HAP-1 (cell line): ENCODE data around the gene VWA8.
"Not testable (repeated sequence)": the region's sequence is repeated elsewhere in the genome, so short reads cannot be mapped to it uniquely, and the experiment has no call there.

ENCODE experiments used
- DNase-seq, 2 experiments: peaks; one replicate each; pipeline ENCODE4 v3.0.0-alpha.2; 2016 to 2020; ENCODE audit warnings: low spot score in 2 of 2
- H3K27me3 ChIP-seq: fragments of 250-450 bp; sonication (Bioruptor Pico); 2 replicates; pipeline ENCODE4 v1.5.1; 2020; ENCODE audit warnings: low read depth, mild to moderate bottlenecking, moderate library complexity
- H3K36me3 ChIP-seq: fragments of 250-450 bp; sonication (Bioruptor Pico); replicated peaks from 2 replicates; pipeline ENCODE4 v1.5.1; 2020; ENCODE audit warnings: mild to moderate bottlenecking
- H3K4me1 ChIP-seq: fragments of 250-450 bp; sonication (Bioruptor Pico); 2 replicates; pipeline ENCODE4 v1.5.1; 2020; ENCODE audit warnings: mild to moderate bottlenecking
- H3K4me3 ChIP-seq: fragments of 250-450 bp; sonication (Bioruptor Pico); 2 replicates; pipeline ENCODE4 v1.5.1; 2020; ENCODE audit warnings: mild to moderate bottlenecking, moderate library complexity
- H3K9me3 ChIP-seq: fragments of 250-450 bp; sonication (Bioruptor Pico); 2 replicates; pipeline ENCODE4 v1.5.1; 2020; ENCODE audit warnings: mild to moderate bottlenecking, moderate library complexity
- in situ Hi-C: fragments of 300-500 bp; cut with MboI; formaldehyde crosslinking; loops from 3 replicates; pipeline ENCODE4 v1.14.3; 2020; ENCODE audit warnings: low sequenced_read_pairs, inconsistent platforms, mixed read lengths

The VWA8 gene

GRCh38 chr13:41955605-41956004, 5.3 kb downstream of the VWA8 start:
- Histone ChIP-seq H3K9me3 (no peaks in the 10 kb centered on the region), H3K36me3 (no peaks in the 10 kb centered on the region), H3K27me3 (no peaks in the 10 kb centered on the region), H3K4me3 (no peak overlapping the region), H3K4me1 (peaks cover 5% of the 10 kb centered on the region; the same call in 1 of the 2 replicates)
- DNase-seq = no peak
- in situ Hi-C loops = no loop called here

DNA sequence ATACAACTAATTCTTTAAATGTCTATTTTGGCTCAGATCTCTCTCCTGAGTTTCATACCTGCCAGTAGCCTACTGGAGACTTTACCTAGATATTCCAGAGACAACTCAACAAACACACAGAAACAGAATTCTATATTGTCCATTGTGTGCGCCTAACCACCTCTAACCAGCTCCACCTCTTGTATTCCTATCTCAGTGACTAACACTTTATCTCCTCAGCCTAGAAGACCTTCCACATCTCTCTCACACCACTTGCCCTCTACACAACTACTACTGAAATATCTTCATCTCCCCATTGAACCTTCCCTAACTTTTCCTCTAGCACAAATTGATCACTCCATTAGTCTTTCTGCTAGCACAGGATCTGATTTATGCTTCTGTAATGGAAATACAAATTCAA, 6.7 kb downstream of the VWA8 start:
- in situ Hi-C loops = no loop called here
- DNase-seq = no peak

DNA sequence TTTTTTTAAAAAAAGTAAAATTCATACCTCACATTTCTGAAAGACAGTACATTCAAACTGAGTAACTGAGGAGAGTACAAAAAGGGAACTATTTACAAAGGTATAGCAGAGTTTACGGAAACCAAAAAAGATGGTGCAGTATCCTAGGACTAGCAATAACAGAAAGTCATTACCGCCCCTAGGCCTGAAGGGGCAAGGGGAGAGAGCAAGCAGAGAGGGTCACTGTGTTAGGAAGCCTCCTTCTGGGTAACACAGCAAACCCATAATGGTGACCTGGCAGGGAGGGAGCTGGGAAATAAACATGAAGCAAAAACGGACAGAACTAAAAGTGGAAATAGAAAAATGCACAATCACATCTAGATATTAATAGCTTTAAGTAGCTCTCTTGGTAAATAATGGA, 8.2 kb downstream of the VWA8 start:
- no peak overlapping the region for H3K4me3 ChIP-seq
- H3K27me3 ChIP-seq = no peaks in the 10 kb centered on the region
- peaks cover 3% of the 10 kb centered on the region; the same call in 1 of the 2 replicates for H3K36me3 ChIP-seq
- no peak for DNase-seq
- H3K9me3 ChIP-seq = peaks cover 2% of the 10 kb centered on the region; the same call in 1 of the 2 replicates
- in situ Hi-C loops = no loop called here
- no peaks in the 10 kb centered on the region; the same call in 1 of the 2 replicates for H3K4me1 ChIP-seq

More for the DNA sequence above, 6.7 kb downstream of the VWA8 start:
- H3K27me3 ChIP-seq = no peaks in the 10 kb centered on the region
- H3K9me3 ChIP-seq = no peaks in the 10 kb centered on the region
- no peaks in the 10 kb centered on the region for H3K36me3 ChIP-seq
- peaks cover 5% of the 10 kb centered on the region; the same call in 1 of the 2 replicates for H3K4me1 ChIP-seq
- H3K4me3 ChIP-seq = no peak overlapping the region

- H3K36me3 ChIP-seq, H3K4me1 ChIP-seq, H3K4me3 ChIP-seq, H3K9me3 ChIP-seq, H3K27me3 ChIP-seq, in situ Hi-C loops, DNase-seq: not testable (repeated sequence)
Observed at GRCh38 chr13:41949104-41949503, 11.8 kb downstream of the VWA8 start.

DNA sequence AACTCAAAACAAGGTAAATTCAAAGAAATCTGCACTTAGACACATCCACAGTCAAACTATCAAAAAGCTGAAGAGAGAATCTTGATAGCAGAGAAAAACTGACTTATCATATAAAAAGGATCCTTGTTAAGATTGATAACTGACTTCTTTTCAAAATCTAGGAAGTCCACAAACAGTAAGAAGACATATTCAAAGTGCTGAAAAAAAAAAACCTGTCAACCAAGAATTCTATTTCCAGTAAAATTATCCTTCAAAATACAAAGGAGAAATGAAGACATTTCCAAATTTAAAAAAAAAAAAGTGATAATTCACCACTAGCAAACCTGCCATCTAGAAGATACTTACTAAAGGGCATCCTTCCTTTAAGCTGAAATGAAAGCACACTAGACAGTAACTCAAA, 15.0 kb downstream of the VWA8 start:
- no peaks in the 10 kb centered on the region for H3K4me1 ChIP-seq
- in situ Hi-C loops = no loop called here
- peaks cover 3% of the 10 kb centered on the region; the same call in 1 of the 2 replicates for H3K36me3 ChIP-seq

GRCh38 chr13:41944635-41945397, 16.1 kb downstream of the VWA8 start:
- in situ Hi-C loops = no loop called here
- H3K4me1 ChIP-seq = no peaks in the 10 kb centered on the region
- DNase-seq = no peak
- no peak overlapping the region for H3K4me3 ChIP-seq
- H3K36me3 ChIP-seq = peaks cover 3% of the 10 kb centered on the region; the same call in 1 of the 2 replicates
- H3K27me3 ChIP-seq = no peaks in the 10 kb centered on the region
- H3K9me3 ChIP-seq = peaks cover 2% of the 10 kb centered on the region; the same call in 1 of the 2 replicates

More for the DNA sequence above, 15.0 kb downstream of the VWA8 start:
- Histone ChIP-seq H3K4me3 (no peak overlapping the region), H3K9me3 (peaks cover 2% of the 10 kb centered on the region; the same call in 1 of the 2 replicates), H3K27me3 (no peaks in the 10 kb centered on the region)
- no peak for DNase-seq

- H3K27me3 ChIP-seq = no peaks in the 10 kb centered on the region
- H3K4me1 ChIP-seq = no peaks in the 10 kb centered on the region
- in situ Hi-C loops = no loop called here
- peaks cover 3% of the 10 kb centered on the region; the same call in 1 of the 2 replicates for H3K36me3 ChIP-seq
- no peak overlapping the region for H3K4me3 ChIP-seq
- H3K9me3 ChIP-seq = peaks cover 2% of the 10 kb centered on the region; the same call in 1 of the 2 replicates
- DNase-seq = no peak
Observed at GRCh38 chr13:41944229-41944628, 16.7 kb downstream of the VWA8 start.

DNA sequence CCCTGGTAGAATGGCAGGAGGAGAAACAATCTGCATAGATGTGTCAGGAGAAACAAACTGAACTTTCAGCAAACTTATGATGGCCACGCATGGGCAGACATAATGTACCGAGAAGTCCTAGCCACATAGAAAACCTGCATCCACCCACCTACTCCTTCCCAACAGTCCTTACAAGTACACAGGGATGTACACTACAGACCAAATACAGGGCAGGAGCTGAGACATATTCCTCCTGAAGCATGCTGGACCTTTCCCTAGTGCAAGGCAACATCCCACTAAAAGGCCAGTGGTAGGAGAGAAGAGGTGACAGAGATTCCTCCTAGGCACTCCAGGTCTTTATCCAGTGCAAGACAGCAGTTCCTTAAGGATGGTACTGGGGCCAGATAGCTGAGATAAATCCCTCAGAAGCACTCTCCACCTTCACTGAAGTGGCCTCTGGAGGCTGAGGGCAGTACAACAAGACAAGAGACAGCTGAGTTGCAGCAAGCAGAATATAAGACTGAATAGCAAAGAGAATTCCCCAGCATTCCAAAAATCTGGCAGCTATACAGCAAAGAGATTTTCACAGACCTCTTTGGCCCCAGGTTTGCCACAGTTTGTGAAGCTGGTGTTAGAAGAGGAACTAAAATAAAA, 18.3 kb downstream of the VWA8 start:
- in situ Hi-C loops = no loop called here
- Histone ChIP-seq H3K9me3 (no peaks in the 10 kb centered on the region), H3K4me3 (no peak overlapping the region), H3K36me3 (no peaks in the 10 kb centered on the region), H3K4me1 (no peaks in the 10 kb centered on the region), H3K27me3 (no peaks in the 10 kb centered on the region)
- DNase-seq = peak; percentile 23 to 34

GRCh38 chr13:41941174-41941573, 19.7 kb downstream of the VWA8 start:
- H3K4me3 ChIP-seq = no peak overlapping the region
- DNase-seq = no peak
- H3K4me1 ChIP-seq = no peaks in the 10 kb centered on the region
- no peaks in the 10 kb centered on the region for H3K36me3 ChIP-seq
- no peaks in the 10 kb centered on the region for H3K27me3 ChIP-seq
- no peaks in the 10 kb centered on the region for H3K9me3 ChIP-seq
- in situ Hi-C loops = no loop called here

- H3K4me3 ChIP-seq = no peak overlapping the region
- no peaks in the 10 kb centered on the region for H3K27me3 ChIP-seq
- H3K36me3 ChIP-seq = no peaks in the 10 kb centered on the region
- H3K9me3 ChIP-seq = no peaks in the 10 kb centered on the region
- in situ Hi-C loops = no loop called here
- DNase-seq = no peak
- no peaks in the 10 kb centered on the region for H3K4me1 ChIP-seq
Observed at GRCh38 chr13:41939398-41939797, 21.5 kb downstream of the VWA8 start.

- Histone ChIP-seq H3K4me1 (no peaks in the 10 kb centered on the region), H3K27me3 (no peaks in the 10 kb centered on the region), H3K9me3 (no peaks in the 10 kb centered on the region), H3K36me3 (no peaks in the 10 kb centered on the region), H3K4me3 (no peak overlapping the region)
- no peak for DNase-seq
- in situ Hi-C loops = no loop called here
Observed at GRCh38 chr13:41938918-41939317, 22.0 kb downstream of the VWA8 start.

GRCh38 chr13:41937388-41937787, 23.5 kb downstream of the VWA8 start:
- in situ Hi-C loops = no loop called here
- DNase-seq = no peak
- Histone ChIP-seq H3K4me3 (no peak overlapping the region), H3K9me3 (no peaks in the 10 kb centered on the region), H3K4me1 (no peaks in the 10 kb centered on the region), H3K36me3 (no peaks in the 10 kb centered on the region), H3K27me3 (no peaks in the 10 kb centered on the region)

DNA sequence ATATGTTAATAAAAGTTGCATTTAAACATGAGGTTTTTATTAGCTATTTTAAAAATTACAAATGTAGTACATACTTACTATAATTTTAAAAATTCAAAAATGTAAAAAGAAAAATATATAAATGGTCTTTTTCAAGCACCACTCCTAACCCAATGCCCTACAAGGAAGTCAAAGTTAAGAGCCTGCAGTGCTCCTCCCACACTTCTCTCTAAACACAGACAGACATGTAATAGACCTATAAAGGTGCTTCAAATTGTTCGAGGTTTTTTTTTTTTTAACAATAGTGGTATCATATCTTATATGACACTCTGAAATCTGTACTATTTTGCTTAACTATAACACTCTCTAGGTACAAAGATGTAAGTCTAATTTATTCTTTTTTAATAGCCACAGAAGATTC, 25.4 kb downstream of the VWA8 start:
- in situ Hi-C loops = no loop called here

DNA sequence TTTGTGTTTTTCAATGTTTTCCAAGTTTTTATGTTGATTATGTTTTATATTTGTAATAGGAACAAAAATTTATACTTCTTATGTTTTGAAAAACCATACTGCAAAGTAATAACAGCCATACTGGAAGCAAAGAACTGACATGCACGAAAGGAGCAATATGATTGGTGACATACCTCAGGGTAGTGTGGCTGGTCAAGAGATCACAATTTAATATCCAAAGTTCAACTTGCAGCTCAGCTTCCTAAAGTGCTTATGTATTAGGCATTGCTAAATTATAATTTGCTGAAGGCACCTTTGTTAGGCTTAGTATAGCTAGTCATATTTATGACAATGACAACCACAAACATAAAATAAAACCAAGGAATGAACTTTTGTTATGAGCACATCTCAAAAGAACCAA, 25.9 kb downstream of the VWA8 start:
- no peak for DNase-seq

More for the DNA sequence above, 25.4 kb downstream of the VWA8 start:
- Histone ChIP-seq H3K4me1 (no peaks in the 10 kb centered on the region), H3K4me3 (no peak overlapping the region), H3K36me3 (no peaks in the 10 kb centered on the region), H3K9me3 (no peaks in the 10 kb centered on the region), H3K27me3 (no peaks in the 10 kb centered on the region)
- DNase-seq = no peak

More for the DNA sequence above, 25.9 kb downstream of the VWA8 start:
- in situ Hi-C loops = no loop called here
- H3K27me3 ChIP-seq = no peaks in the 10 kb centered on the region
- H3K36me3 ChIP-seq = no peaks in the 10 kb centered on the region
- no peaks in the 10 kb centered on the region for H3K4me1 ChIP-seq
- no peaks in the 10 kb centered on the region for H3K9me3 ChIP-seq
- no peak overlapping the region for H3K4me3 ChIP-seq
